ENCODE results near the gene DUOXA2.
"Not testable (repeated sequence)": the region's sequence is repeated elsewhere in the genome, so short reads cannot be mapped to it uniquely, and the experiment has no call there.

DUOXA2 gene

DNA sequence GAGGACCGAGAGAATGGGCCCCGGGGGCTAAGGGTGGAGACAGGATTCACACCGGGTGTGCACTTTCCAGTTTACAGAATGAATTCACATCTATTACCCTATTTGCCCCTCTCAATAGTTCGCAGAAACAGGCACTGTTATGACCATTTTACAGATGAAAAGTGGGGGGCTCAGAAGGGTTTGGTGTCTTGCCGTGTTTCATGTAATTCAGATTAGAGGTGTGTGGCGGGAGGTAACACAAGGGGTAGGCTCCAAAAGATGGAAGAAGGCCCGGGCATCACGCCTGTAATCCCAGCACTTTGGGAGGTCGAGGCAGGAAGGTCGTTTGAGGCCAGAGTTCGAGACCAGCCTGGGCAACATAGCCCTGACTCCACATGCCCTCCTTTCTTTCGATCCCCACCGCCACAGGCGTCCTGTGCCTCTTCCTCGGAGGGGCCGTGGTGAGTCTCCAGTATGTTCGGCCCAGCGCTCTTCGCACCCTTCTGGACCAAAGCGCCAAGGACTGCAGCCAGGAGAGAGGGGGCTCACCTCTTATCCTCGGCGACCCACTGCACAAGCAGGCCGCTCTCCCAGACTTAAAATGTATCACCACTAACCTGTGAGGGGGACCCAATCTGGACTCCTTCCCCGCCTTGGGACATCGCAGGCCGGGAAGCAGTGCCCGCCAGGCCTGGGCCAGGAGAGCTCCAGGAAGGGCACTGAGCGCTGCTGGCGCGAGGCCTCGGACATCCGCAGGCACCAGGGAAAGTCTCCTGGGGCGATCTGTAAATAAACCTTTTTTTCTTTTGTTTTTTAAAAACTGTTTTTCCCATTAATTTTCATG lies 3.4 kb downstream of the DUOXA2 start:
- DNase-seq (ENCODE audit: low read depth in 2 of 2): no peak

DNA sequence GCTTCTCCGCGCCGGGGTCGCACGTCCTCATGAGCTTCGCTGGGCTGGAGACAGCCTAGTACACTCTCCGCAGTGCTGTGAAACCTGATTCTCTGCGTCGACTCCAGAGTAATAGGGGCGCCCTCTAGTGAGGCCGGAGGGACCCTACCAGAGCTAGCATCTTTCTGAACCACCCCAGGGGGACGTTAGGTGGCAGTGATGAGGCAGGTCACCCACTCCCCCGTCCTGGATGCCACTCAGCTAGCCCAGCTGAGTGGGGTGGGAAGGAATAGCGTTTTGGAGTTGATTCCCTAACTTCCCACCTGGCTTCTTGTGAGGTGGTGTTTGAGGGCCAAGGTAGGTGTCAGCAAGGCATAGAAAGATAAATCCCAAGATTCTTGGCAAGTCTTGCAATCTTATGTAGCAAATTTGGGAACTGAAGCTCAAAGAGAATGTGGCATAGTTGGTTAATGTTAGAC lies 4.0 kb downstream of the DUOXA2 start:
- DNase-seq (ENCODE audit: low read depth in 2 of 2): peak; percentile 73 to 78

DNA sequence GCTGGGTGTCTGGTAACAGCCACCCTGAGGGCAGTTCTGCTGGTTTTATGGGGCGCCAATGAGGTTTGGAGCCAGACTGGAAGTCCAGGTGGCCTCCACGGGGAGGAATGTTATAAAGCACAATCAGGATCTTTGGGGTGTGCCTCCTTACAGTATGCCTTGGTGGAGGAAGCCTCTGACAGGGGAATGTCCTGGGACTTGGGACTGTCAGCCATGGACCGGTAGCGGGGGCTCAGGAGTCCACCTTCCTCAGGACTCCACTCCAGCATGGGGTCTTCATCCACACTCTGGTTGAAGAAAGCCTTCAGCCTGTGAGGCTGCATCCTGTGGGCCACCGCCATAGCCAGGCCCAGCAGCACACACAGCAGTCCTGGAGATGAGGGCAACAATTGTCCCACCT lies 4.9 kb downstream of the DUOXA2 start:
- no peak for DNase-seq (ENCODE audit: low read depth in 2 of 2)

DNA sequence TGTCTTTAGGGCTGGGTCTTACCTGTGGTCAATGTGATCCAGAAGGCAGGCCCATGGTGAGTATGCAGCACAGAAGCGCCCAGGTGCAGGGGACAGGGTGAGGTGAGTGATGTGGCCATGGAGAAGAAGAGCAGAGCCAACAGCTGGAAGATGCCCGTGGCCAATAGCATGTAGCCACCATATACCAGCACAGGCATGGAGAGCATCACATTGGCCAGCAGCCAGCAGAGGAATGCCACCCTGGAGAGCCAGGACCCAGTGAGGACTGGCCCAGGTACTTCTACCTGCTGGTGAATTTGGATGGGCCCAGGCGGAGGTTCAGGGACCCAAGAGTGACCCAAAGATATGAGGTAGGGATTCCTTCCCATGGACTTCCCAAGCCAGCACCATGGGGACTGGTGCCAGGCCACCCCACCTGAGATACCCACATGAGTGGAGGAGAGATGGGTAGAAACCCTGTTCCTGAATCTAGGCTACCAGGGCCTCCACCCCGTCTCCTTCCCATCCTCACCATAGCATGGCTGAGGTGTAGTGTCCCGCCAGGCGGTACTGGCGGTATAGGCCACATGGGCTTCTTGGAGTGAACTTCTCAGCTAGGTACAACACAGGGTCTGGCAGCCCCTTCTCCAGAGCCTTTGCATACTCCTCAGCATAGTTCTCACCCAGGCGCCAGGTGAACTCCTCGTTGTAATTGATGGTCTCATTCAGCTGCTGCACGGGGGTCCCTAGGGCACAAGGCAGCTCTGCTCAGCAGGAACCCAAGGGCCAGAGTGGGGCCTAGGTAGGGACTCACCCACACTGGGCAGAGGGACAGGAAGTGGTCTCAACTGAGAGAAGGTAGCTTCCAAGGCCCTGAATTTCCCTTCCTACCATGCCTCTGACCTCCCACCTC lies 6.2 kb downstream of the DUOXA2 start:
- no peak for DNase-seq (ENCODE audit: low read depth in 2 of 2)

DNA sequence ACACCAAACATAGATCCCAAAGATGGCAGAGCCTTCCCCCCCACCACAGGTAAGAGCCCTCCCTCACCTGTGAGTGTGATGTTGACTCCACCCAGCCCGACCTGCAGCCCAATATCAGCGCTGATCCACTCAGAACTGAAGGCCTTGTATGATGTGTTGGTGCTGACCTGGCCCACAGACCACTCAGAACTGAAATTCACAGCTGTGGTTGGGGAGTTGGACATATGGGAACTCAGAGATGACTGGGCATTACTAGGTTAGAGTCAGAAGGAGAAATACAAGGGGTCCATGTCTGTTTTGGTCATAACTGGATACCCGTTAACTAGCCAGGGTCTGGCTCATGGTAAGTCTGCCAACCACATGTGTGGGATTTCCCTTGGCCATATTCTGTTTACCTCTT lies 6.9 kb downstream of the DUOXA2 start:
- DNase-seq (ENCODE audit: low read depth in 2 of 2): no peak

DNA sequence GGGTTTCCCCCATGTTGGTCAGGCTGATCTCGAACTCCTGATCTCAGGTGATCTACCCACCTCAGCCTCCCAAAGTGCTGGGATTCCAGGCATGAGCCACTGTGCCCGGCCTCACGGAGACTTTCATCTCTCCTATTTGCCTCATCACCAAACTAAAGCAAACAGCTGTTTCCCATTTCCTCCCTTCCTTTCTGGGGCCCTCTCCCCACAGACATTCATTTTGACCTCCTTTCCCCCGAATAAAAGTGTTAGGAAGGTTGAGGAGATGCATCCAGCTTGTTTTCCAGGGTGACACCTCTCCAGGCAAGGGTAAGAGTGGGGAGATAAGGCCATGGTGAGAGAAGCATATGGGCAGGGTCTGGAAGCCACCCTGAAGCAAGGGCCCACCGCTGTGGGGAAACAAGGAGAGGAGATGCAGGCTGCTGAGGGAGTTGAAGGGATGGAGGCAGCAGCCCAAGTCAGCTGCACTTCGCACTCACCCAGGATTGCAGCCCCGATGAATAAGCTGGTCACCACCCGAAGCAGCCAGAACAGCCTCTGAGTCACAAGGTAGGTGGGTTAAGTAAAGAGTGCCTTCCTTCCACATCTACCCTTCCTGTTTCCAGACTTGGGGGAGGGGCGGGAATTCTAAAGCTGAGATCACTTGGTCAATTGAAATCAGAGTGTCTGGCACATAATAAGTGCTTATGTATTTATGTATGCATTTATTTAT lies 7.7 kb downstream of the DUOXA2 start:
- DNase-seq (ENCODE audit: low read depth in 2 of 2): no peak

DNA sequence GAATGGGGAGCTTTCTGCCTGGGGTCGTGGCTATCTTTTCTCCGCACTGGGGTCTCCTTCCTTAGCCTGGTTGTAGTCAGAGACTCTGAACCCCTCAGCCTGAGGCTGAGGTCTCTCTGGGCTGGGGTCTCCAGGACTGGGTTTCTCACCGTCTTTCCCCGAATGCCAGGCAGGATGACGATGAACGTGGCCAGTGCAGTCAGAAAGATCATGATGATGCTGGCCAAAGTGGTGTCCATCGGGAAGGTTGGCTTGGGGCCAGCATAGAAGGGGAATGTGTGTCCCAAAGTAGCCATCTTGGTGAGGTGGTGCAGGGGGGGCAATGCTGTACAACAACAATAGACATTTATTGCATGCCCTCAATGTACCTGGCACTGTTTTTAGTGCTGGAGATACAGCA lies 8.6 kb downstream of the DUOXA2 start:
- DNase-seq (ENCODE audit: low read depth in 2 of 2): no peak

DNA sequence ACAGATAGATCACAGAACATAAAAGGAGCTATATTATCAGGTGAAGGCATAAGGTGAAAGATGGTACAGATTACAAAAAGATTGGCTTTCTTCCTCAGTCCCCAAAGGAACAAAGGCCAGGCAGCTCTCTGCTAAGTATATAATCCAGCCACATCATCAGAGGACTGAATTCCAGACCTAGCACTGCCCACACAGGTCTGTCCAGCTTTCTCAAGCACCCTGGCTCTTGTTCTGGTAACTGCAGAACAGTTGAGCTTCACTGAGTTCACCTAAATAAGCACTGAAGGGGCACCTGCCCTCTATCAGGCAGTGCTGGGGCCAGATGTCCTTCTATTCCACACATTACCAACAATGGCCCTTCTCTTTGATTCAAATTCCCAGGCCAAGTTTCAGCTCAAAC lies 9.3 kb downstream of the DUOXA2 start:
- no peak for DNase-seq (ENCODE audit: low read depth in 2 of 2)

DNA sequence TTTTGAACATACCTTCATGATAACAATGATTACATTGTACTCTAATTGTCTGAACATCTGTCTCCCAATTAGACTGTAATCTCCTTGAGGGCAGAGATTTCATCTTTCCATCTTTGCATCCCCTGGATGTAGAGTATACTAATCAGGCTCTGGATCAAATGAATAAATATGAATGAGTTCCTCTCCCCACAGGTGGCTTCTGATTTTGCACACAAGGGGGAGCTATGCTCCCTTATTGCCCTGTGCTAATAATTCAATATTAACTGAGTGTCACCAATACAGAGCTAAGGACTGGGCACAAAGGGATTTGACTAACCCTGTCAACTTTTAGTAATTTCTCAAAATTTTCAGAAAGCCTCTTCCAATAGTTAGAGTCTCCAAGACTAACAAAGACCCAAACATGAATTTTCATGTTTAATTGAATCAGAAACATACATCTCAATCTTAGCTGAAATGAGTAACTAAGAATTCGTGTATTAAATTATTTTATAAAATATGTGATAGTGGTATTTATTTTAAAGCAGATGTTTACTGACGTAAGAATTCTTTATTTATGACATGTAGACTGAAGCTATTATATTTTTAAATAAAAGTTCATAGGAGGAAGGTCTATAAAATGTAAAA lies 12.5 kb downstream of the DUOXA2 start:
- peak in 1 of 2 donors; percentile 32 for DNase-seq (ENCODE audit: low read depth in 2 of 2)

DNA sequence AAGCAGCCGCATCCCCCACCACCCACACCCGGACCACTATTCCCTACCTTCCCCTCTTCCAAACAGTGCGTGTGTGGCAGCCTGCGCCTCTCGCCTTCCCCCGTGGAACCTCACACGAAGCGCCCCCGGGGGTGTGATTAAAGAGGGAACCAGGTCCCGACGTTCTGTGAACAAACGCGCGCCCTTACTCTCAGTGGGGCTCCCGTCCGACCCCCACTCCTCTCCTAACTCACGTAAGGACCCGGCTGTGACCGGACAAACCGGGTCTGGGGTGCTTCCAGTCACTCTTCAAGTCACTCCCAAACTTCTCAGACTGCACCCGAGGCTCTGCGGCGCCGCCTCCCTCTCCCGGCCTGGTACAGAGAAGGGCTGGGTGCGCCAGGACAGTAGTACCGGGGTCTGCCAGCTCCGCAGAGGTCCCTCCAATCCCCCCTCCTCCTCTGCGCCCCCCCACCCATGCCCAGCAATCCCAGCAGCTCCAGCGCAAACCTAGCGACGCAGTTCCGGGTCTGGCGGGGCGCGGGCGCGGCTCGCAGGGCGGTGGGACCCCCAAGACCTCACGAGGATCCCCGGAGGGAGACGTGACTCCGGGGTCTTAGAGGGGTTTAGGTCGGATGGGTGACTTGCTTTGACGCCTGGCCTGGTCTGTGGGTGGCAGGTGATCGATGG lies 15.0 kb downstream of the DUOXA2 start:
- no peak for DNase-seq (ENCODE audit: low read depth in 2 of 2)

DNA sequence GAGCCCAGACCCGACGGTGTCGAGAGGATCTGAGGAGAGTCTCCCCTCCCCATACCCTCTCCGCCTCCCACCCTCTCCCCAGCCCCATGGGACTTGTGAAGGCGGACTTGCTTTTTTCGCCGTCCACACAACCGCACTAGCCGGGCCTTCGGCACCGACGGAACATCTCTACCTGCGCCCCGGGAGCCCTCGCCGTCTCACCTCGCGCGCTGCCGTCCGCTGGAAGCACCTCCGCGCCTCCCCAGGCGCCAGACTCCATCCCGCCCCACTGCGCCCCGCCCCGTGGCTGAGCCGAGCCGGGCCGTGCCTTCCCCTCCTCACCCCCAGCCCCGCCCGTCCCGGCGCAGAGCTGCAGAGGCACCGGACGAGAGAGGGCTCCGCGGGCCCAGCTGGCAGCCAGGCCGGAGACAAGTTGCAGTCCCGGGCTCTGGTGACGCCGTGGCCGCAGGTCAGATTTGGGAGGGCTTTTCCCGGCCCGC lies 15.6 kb downstream of the DUOXA2 start, which contains the start of the genes DUOX1 and DUOXA1:
DUOX1 (plus strand) TSS at position 344 of the 479 bp plus-strand sequence. CDS start 1,973 bp downstream, outside the sequence.
DUOXA1 (minus strand) TSS at position 229 of the 479 bp plus-strand sequence. CDS start 6,865 bp downstream, outside the sequence.
- DNase-seq (ENCODE audit: low read depth in 2 of 2): no peak

DNA sequence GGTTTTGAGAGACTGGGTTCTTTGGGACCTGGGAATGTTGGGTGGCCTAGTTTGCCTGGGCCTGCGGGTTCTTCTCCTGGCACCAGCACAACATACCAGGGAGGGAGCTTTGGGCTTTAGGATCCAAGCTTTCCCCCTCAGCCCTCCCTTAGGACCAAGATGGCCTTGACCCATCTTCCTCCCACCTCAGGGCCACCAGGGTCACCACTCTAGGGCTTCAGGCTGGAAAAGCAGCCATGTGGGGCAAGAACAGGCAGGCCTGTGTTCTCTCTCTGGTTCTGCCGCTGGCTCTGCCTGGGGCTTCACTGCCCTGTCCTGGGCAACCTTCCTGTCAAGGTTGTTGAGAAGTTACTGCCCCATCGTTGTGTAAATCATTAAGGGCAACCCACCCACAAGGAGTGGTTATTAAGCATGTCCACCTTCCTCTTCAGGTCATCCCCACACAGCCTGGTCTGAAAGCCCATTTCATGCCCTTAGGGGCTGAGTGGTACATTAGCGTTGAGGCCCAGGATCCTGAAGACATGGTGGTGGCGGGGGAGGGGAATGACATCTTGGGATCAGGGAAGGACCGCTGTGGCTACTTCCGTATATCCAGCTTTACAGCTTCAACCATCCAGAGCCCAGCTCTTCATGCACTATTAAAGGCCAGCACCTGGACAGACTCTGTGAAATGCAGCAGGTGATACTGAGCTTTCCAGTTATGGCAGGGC lies 16.3 kb downstream of the DUOXA2 start:
- DNase-seq (ENCODE audit: low read depth in 2 of 2): no peak

DNA sequence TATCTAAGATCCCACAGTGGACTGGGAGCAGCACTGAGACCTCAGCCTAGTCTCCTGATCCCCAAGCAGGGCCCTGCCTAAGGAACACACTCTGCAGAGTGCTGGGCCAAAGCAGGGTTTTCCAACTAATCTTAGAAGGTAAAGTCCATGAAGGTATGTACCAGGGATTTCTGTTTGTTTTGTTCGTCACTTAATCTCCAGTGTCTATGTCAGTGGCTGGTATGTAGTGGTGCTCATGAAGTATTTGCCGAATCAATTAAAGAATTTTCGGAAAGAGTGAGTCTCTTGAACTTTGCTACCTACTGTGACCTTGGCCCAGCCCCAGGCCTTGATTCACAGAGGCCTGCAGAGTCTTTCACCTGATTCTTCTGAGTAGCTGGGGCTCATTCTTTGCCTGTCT lies 17.4 kb downstream of the DUOXA2 start:
- DNase-seq (ENCODE audit: low read depth in 2 of 2): no peak

DNA sequence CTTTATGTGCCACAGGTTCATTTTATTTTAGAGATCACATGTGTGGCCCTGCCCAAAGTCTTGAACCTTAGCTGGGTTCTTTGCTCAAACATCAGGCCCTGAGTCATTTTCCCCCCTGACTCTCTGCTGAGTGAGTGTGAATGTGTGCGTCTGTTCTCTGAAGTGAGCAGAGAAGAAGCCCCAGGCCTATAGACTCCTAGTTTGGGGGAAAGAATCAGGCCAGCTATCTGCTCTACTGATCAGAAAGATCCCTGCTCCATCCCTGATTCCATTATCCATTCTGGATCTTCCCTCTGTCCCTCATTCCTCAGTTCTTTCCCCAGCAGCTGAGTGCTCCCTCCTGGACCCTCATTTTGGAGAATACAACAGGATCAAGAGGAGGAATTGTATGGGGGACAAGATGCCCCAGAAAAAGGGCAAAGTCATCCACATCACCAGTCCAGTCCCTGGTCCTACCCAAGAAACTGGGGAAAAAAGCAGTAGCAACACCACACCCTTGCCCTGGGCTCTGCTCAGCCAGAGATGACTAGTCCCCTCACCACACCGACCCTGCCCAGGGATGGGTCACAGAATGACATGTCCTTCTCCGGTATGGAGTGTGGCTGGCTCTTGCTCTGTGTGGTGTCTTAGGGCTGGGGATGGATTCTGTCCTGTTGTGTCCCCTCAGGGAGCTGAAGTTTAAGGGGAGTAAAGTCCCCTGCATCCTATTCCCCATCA lies 18.9 kb downstream of the DUOXA2 start:
- no peak for DNase-seq (ENCODE audit: low read depth in 2 of 2)

DNA sequence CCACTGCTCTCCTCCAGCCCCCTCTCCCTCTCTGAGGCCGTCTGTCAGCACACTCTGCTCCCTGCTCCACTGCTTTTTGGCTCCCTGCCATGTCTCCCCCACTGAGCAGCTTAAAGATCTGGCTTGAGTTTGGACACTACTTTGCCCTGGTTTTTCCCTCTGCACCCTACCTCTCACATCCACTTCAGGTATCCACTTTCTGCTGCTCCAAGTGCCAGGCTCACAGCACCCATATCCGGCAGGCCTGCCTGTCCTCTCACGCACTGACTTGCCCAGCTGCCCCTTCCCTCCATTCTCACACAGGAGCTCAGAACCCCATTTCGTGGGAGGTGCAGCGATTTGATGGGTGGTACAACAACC lies 19.4 kb downstream of the DUOXA2 start:
- no peak for DNase-seq (ENCODE audit: low read depth in 2 of 2)

DNA sequence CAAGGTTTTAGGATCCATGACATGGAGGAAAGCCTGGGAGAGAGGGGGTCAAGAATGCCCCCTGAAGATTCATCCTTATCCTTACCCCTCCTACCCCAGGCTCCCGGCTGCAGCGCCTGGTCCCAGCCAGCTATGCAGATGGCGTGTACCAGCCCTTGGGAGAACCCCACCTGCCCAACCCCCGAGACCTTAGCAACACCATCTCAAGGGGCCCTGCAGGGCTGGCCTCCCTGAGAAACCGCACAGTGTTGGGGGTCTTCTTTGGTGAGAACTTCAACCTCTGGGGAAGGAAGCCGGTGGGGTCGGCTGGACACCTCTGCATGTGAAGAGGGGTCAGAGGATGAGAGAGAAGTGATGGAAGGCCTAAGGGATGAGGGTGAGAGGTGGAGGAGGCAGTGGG lies 19.9 kb downstream of the DUOXA2 start:
- DNase-seq (ENCODE audit: low read depth in 2 of 2): no peak

DNA sequence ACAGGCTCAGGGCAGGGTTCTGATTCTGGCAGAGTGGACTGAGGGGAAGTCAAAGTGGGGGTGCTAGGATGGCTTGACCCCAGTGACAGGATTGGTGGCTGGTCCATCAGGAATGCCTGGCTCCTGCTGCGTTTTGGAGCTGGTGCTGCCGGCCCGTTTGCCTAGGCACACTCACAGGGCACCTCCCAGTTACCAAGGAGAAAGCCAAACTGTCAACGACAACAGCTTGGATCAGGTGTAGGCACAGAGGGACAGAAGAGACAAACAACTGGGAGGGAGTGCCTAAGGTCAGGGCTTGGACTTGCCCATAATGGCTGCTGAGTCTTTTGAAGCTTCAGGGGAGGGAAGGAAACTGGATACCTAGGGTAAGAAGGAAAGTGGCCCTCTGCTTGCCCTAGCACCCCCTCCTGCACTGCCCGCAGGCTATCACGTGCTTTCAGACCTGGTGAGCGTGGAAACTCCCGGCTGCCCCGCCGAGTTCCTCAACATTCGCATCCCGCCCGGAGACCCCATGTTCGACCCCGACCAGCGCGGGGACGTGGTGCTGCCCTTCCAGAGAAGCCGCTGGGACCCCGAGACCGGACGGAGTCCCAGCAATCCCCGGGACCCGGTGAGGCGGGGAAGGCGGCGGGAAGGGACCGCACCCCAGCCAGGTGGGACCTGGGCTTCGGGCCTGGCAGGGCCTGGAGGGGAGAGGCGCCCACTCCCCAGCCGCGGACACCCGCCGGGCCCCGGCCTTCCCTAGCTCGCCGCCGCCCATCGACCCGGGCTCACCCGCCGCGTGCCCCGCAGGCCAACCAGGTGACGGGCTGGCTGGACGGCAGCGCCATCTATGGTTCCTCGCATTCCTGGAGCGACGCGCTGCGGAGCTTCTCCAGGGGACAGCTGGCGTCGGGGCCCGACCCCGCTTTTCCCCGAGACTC lies 20.8 kb downstream of the DUOXA2 start:
- DNase-seq (ENCODE audit: low read depth in 2 of 2): no peak

DNA sequence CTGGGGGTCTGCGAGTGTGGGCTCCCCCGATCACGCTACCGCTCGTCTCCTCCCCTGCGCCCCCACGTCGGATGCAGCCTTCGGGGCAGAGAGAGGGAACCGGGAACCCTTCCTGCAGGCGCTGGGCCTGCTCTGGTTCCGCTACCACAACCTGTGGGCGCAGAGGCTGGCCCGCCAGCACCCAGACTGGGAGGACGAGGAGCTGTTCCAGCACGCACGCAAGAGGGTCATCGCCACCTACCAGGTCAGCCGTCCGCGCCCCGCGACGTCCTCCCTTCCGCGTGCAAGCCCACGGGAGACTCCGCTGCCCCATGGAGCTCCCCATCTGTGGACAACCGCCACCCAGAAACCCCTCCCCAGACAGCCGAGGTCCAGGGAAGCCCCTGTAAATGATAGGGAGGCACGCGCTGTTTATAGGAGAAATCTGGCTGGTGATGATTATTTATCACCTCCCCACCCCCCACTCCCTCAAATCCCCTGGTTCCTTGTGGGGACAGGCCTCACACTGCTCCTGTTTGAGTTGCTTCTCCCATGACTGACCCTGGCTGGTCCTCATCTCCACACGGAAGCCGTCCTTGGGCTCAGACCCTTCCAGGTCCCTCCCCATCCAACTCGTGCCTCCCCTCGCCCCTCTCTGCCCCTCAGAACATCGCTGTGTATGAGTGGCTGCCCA lies 21.7 kb downstream of the DUOXA2 start:
- not testable (repeated sequence) for DNase-seq (ENCODE audit: low read depth in 2 of 2)
